ENCODE measurements around the gene CC2D2B.

- TF ChIP-seq POLR2AphosphoS5 (IDR thresholded peaks at IDR 0.05; ENCODE audit: low read depth, low read length) (no peak), PAX5 (IDR thresholded peaks at IDR 0.05; ENCODE audit: insufficient read depth, low read length, severe bottlenecking) (no peak), POU2F2 (IDR thresholded peaks at IDR 0.05; ENCODE audit: low read depth, low read length) (no peak)
Measured at GRCh38 chr10:96049340-96049739, 141.6 kb downstream of the CC2D2B start.
